ENCODE data around the gene SIX5. TPM values are rescaled to one million over a fixed set of nuclear protein-coding genes. Genes with fewer than 3 reads are reported as not detected.

The SIX5 gene
- total and polyA plus RNA-seq, 9 of the 15 experiments (the other 6 are each of a cell fraction or from before 2014, with no cell fraction given), result 1.4 to 17.2 (median 7.4) TPM; not detected in 2

DNA sequence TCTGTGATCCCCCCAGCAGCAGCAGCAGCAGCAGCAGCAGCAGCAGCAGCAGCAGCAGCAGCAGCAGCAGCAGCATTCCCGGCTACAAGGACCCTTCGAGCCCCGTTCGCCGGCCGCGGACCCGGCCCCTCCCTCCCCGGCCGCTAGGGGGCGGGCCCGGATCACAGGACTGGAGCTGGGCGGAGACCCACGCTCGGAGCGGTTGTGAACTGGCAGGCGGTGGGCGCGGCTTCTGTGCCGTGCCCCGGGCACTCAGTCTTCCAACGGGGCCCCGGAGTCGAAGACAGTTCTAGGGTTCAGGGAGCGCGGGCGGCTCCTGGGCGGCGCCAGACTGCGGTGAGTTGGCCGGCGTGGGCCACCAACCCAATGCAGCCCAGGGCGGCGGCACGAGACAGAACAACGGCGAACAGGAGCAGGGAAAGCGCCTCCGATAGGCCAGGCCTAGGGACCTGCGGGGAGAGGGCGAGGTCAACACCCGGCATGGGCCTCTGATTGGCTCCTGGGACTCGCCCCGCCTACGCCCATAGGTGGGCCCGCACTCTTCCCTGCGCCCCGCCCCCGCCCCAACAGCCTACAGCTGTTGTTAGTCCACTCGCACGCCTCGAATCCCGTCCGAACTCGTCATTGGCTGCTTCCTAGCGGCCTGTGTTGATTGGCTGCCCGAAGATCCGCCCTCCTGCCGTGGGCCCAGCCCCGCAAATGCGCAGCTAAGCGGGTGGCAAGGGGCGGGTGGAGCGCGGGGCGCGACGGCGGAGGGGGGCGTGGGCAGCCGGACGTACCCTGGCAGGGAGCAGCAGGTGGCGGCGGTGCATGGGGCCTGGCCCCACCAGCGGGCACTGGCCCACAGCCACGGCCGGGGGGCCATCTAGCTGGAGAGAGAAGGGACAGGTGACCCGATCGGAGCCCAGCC is 1.4 kb upstream of the SIX5 start (continued):
- no peak for TF ChIP-seq SMARCE1 (IDR thresholded peaks at IDR 0.05)
- no peak for TF ChIP-seq ZEB2 (IDR thresholded peaks at IDR 0.05)
- peak; percentile 76 for TF ChIP-seq EP400 (IDR thresholded peaks at IDR 0.05)
- TF ChIP-seq ZNF24 (IDR thresholded peaks at IDR 0.05), result no peak
- no peak for TF ChIP-seq CBX5 (IDR thresholded peaks at IDR 0.05; ENCODE audit: borderline replicate concordance, low read depth)
- no peak for TF ChIP-seq PPARD (CRISPR knock-in tag; IDR thresholded peaks at IDR 0.05)
- TF ChIP-seq E2F1 (CRISPR knock-in tag; IDR thresholded peaks at IDR 0.05), result no peak
- no peak for TF ChIP-seq SMARCA5 (IDR thresholded peaks at IDR 0.05)
- TF ChIP-seq ETV1 (tag; conservative IDR thresholded peaks at IDR 0.05; ENCODE audit: low read depth), result 0 out of 2 replicates have a peak, but pooled peaks have one; percentile 26
- peak; percentile 91 for TF ChIP-seq HMGN3 (IDR thresholded peaks at IDR 0.05; ENCODE audit: borderline replicate concordance, extremely low read depth, insufficient read length, low read depth, low read length)
- TF ChIP-seq TEAD2 (tag; IDR thresholded peaks at IDR 0.05), result no peak
- TF ChIP-seq RERE (CRISPR knock-in tag; IDR thresholded peaks at IDR 0.05; ENCODE audit: borderline replicate concordance), result 0 out of 2 replicates have a peak, but pooled peaks have one; percentile 75
- TF ChIP-seq, protein P1, sequence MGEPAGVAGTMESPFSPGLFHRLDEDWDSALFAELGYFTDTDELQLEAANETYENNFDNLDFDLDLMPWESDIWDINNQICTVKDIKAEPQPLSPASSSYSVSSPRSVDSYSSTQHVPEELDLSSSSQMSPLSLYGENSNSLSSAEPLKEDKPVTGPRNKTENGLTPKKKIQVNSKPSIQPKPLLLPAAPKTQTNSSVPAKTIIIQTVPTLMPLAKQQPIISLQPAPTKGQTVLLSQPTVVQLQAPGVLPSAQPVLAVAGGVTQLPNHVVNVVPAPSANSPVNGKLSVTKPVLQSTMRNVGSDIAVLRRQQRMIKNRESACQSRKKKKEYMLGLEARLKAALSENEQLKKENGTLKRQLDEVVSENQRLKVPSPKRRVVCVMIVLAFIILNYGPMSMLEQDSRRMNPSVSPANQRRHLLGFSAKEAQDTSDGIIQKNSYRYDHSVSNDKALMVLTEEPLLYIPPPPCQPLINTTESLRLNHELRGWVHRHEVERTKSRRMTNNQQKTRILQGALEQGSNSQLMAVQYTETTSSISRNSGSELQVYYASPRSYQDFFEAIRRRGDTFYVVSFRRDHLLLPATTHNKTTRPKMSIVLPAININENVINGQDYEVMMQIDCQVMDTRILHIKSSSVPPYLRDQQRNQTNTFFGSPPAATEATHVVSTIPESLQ (CRISPR knock-in tag; IDR thresholded peaks at IDR 0.05), result peak; percentile 19; the same call in 1 of the 2 replicates
- no peak for TF ChIP-seq ZNF253 (CRISPR knock-in tag; conservative IDR thresholded peaks at IDR 0.05)
- no peak for TF ChIP-seq SNIP1 (IDR thresholded peaks at IDR 0.05; ENCODE audit: low read depth)
- no peak for TF ChIP-seq ZNF436 (CRISPR knock-in tag; IDR thresholded peaks at IDR 0.05)
- no peak for TF ChIP-seq HDAC6 (IDR thresholded peaks at IDR 0.05; ENCODE audit: low read depth, low read length)
- TF ChIP-seq, protein P2, sequence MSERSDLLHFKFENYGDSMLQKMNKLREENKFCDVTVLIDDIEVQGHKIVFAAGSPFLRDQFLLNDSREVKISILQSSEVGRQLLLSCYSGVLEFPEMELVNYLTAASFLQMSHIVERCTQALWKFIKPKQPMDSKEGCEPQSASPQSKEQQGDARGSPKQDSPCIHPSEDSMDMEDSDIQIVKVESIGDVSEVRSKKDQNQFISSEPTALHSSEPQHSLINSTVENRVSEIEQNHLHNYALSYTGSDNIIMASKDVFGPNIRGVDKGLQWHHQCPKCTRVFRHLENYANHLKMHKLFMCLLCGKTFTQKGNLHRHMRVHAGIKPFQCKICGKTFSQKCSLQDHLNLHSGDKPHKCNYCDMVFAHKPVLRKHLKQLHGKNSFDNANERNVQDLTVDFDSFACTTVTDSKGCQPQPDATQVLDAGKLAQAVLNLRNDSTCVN (CRISPR knock-in tag; IDR thresholded peaks at IDR 0.05), result 0 out of 2 replicates have a peak, but pooled peaks have one; percentile 72
- no peak for TF ChIP-seq ZSCAN29 (IDR thresholded peaks at IDR 0.05)
